SK-N-MC (cell line): ENCODE data around the gene BANF1.

Experiments
- EZH2 ChIP-seq: fragments of 200-600 bp; sonication (generic); IDR thresholded peaks from one replicate; pipeline ENCODE4 v1.6.1; 2017; ENCODE audit warnings: antibody characterized with exemption
- FOXP2 ChIP-seq: optimal IDR thresholded peaks from 2 replicates; pipeline ENCODE3; 2011; ENCODE audit warnings: mild to moderate bottlenecking, moderate library complexity; ENCODE audit not compliant: insufficient read depth; ENCODE audit errors: extremely low read length, control extremely low read depth
- POLR2AphosphoS5 ChIP-seq: IDR thresholded peaks from 2 replicates; pipeline ENCODE4 v1.6.1; 2012; ENCODE audit warnings: mild to moderate bottlenecking, low read depth, low read length, borderline replicate concordance

GRCh38 chr11:65988791-65989592, 13.3 kb upstream of the BANF1 start:
- TF ChIP-seq EZH2 (no peak), POLR2AphosphoS5 (no peak), FOXP2 (no peak)
